ENCODE results near the gene XNDC1N. TPM values are rescaled to one million over a fixed set of nuclear protein-coding genes. Genes with fewer than 3 reads are reported as not detected.
"Not testable (repeated sequence)": the region's sequence is repeated elsewhere in the genome, so short reads cannot be mapped to it uniquely, and the experiment has no call there.

The XNDC1N gene
- total RNA-seq, 1 donor from 2014 or later = 7.6 TPM

DNA sequence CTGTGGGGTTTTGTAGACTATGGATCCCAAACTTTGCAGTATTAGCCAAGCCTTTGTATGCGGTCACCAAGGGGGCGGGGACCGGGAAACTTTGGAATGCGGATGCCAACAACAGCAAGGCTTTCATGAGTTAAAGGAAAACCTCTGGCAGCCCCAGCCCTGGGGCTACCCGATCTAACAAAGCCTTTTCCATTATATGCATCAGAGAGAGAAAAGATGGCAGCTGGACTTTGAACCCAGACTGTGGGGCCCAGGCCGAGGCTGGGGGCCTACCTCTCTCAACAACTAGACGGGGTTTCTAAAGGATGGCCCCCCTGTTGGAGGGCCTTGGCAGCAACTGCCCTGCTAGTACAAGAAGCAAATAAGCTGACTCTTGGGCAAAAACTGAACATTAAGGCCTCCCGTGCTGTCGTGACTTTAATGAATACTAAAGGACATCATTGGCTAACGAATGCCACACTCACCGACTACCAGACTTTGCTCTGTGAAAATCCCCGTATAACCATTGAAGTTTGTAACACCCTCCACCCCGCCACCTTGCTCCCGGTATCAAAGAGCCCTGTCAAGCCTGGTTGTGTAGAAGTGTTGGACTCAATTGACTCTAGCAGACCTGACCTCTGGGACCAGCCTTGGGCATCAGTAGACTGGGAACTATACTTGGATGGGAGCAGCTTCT lies 39.9 kb downstream of the XNDC1N start:
- DNase-seq (ENCODE audit: low read depth); H3K9me3 Mint-ChIP-seq (ENCODE audit: unreplicated experiment); H3K4me1 ChIP-seq (ENCODE audit: insufficient read depth, low read length); H3K27me3 Mint-ChIP-seq (ENCODE audit: low read depth, unreplicated experiment); H3K4me1 Mint-ChIP-seq (ENCODE audit: low read depth, unreplicated experiment); H3K27ac ChIP-seq (ENCODE audit: low read depth, low read length); H3K36me3 ChIP-seq (ENCODE audit: insufficient read depth, low read length); H3K79me2 ChIP-seq (ENCODE audit: insufficient read depth, low read length); H3K4me3 ChIP-seq (ENCODE audit: insufficient read depth, low read depth, low read length); H3K27me3 ChIP-seq (ENCODE audit: insufficient read depth, low read length); H3K9ac ChIP-seq (ENCODE audit: low read length); H3K9me3 ChIP-seq (ENCODE audit: insufficient read depth, low read depth, low read length); FAIRE-seq; H3K4me3 Mint-ChIP-seq (ENCODE audit: unreplicated experiment); H4K20me1 ChIP-seq (ENCODE audit: insufficient read depth, low read length); H3K27ac Mint-ChIP-seq (ENCODE audit: unreplicated experiment); H2AFZ ChIP-seq (ENCODE audit: low read depth, low read length); H3K36me3 Mint-ChIP-seq (ENCODE audit: low read depth, unreplicated experiment); H3K4me2 ChIP-seq (ENCODE audit: low read length): not testable (repeated sequence)

DNA sequence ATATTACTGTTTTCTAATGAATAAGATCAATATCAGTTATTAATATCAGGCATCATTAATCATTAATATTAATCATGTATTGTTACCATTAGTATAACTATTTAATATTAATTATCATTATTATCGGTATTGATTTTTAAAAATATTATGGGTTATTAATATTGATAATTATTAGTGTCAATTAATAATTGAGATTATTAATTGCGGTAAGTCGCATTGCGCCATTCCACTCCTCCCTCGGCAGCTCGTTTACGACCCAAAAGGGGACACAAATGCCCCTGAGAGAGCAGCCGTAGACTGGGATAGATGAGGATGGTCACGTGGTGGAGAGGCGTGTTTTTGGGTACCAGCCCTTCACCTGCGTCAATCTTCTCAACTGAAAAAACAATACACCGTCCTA lies 42.6 kb downstream of the XNDC1N start:
- H3K9me3 Mint-ChIP-seq (ENCODE audit: unreplicated experiment); H3K4me1 Mint-ChIP-seq (ENCODE audit: low read depth, unreplicated experiment); H3K4me1 ChIP-seq (ENCODE audit: insufficient read depth, low read length); H2AFZ ChIP-seq (ENCODE audit: low read depth, low read length); H3K27ac Mint-ChIP-seq (ENCODE audit: unreplicated experiment); H4K20me1 ChIP-seq (ENCODE audit: insufficient read depth, low read length); H3K4me3 Mint-ChIP-seq (ENCODE audit: unreplicated experiment); FAIRE-seq; H3K27ac ChIP-seq (ENCODE audit: low read depth, low read length); DNase-seq (ENCODE audit: low read depth); H3K27me3 ChIP-seq (ENCODE audit: insufficient read depth, low read length); H3K36me3 Mint-ChIP-seq (ENCODE audit: low read depth, unreplicated experiment); H3K9me3 ChIP-seq (ENCODE audit: insufficient read depth, low read depth, low read length); H3K27me3 Mint-ChIP-seq (ENCODE audit: low read depth, unreplicated experiment); H3K79me2 ChIP-seq (ENCODE audit: insufficient read depth, low read length); H3K36me3 ChIP-seq (ENCODE audit: insufficient read depth, low read length); H3K4me3 ChIP-seq (ENCODE audit: insufficient read depth, low read depth, low read length); H3K4me2 ChIP-seq (ENCODE audit: low read length); H3K9ac ChIP-seq (ENCODE audit: low read length): not testable (repeated sequence)

Other genes starting within 250 kb of the XNDC1N start
- not detected in 2 replicates for gene DEFB108B, start 95.4 kb downstream of the XNDC1N start, total RNA-seq
- not detected in 2 replicates for gene DEFB131B, start 50.1 kb downstream of the XNDC1N start, total RNA-seq
- gene RNF121, start 452 bp upstream of the XNDC1N start, total RNA-seq = 62.3 and 73.4 TPM in 2 replicates
- 14.1 and 15.2 TPM in 2 replicates for gene IL18BP, start 70.3 kb upstream of the XNDC1N start, total RNA-seq
- 99.3 and 111 TPM in 2 replicates for gene NUMA1, start 151.9 kb upstream of the XNDC1N start, total RNA-seq
- gene LRRC51, start 152.3 kb upstream of the XNDC1N start, total RNA-seq = 4.2 and 4.4 TPM in 2 replicates
- gene LAMTOR1, start 174.7 kb upstream of the XNDC1N start, total RNA-seq = 63.8 and 65.8 TPM in 2 replicates
- not detected in 2 replicates for gene TOMT, start 177.3 kb upstream of the XNDC1N start, total RNA-seq
- gene ANAPC15, start 184.1 kb upstream of the XNDC1N start, total RNA-seq = 36.1 and 39.0 TPM in 2 replicates
- gene FOLR3, start 207.1 kb upstream of the XNDC1N start, total RNA-seq = not detected in 2 replicates